Endodermal cell (in vitro differentiated cells): ENCODE data around the gene CWC27. TPM values are rescaled to one million over a fixed set of nuclear protein-coding genes. Genes with fewer than 3 reads are reported as not detected.
A peak's percentile ranks its signal among the peaks of the same experiment; 100 is the strongest.

Experiments used
- DNase-seq: peaks from one replicate; pipeline ENCODE4 v3.0.0-alpha.2; 2017
- H3K27ac ChIP-seq: 2 replicates; pipeline ENCODE4 v1.5.1; 2013; ENCODE audit warnings: mild to moderate bottlenecking, low read depth, low read length, moderate library complexity
- H3K27me3 ChIP-seq: 2 replicates; pipeline ENCODE4 v1.6.1; 2013; ENCODE audit warnings: mild to moderate bottlenecking, low read length, moderate library complexity; ENCODE audit not compliant: insufficient read depth, control insufficient read depth, poor library complexity, severe bottlenecking
- H3K36me3 ChIP-seq: 2 replicates; pipeline ENCODE4 v1.7.0; 2013; ENCODE audit warnings: mild to moderate bottlenecking, low read length, moderate library complexity; ENCODE audit not compliant: control insufficient read depth, insufficient read depth
- H3K4me1 ChIP-seq: one replicate; pipeline ENCODE4 v1.7.0; 2013; ENCODE audit warnings: low read length; ENCODE audit not compliant: control insufficient read depth, insufficient read depth
- H3K4me3 ChIP-seq: 2 replicates; pipeline ENCODE4 v1.5.1; 2013; ENCODE audit warnings: mild to moderate bottlenecking, low read length, moderate library complexity
- H3K9ac ChIP-seq: 2 replicates; pipeline ENCODE4 v1.6.1; 2013; ENCODE audit warnings: mild to moderate bottlenecking, low read length, moderate library complexity; ENCODE audit not compliant: poor library complexity, severe bottlenecking; ENCODE audit errors: extremely low read depth
- H3K9me3 ChIP-seq: 2 replicates; pipeline ENCODE4 v1.6.1; 2013; ENCODE audit warnings: mild to moderate bottlenecking, low read length, moderate library complexity; ENCODE audit not compliant: control insufficient read depth
- H3K27ac Mint-ChIP-seq: 2 replicates; pipeline ENCODE4 v1.8.0; 2020; ENCODE audit warnings: mixed read lengths
- H3K27me3 Mint-ChIP-seq: 2 replicates; pipeline ENCODE4 v1.8.0; 2021; ENCODE audit warnings: mild to moderate bottlenecking, mixed read lengths; ENCODE audit not compliant: insufficient read depth
- H3K36me3 Mint-ChIP-seq: 2 replicates; pipeline ENCODE4 v1.8.0; 2020; ENCODE audit warnings: low read depth, mixed read lengths
- H3K4me1 Mint-ChIP-seq: 2 replicates; pipeline ENCODE4 v1.8.0; 2020; ENCODE audit warnings: mixed read lengths
- H3K4me3 Mint-ChIP-seq: 2 replicates; pipeline ENCODE4 v1.8.0; 2020; ENCODE audit warnings: mild to moderate bottlenecking, moderate library complexity, mixed read lengths
- H3K9me3 Mint-ChIP-seq: 2 replicates; pipeline ENCODE4 v1.8.0; 2020; ENCODE audit warnings: mild to moderate bottlenecking, mixed read lengths
- CTCF ChIP-seq: fragments of 200-600 bp; sonication (generic); conservative IDR thresholded peaks from 2 replicates; pipeline ENCODE4 v1.5.0; 2021; ENCODE audit warnings: antibody characterized with exemption, mild to moderate bottlenecking
- WGBS, 2 experiments: methylation state at CpG; one replicate each; pipeline versions ENCODE4 v1.1.5 to v1.1.7; 2013; ENCODE audit warnings: missing lambda C conversion rate in 2 of 2, mixed read lengths in 1 of 2; ENCODE audit not compliant: insufficient coverage in 1 of 2, insufficient read length in 1 of 2; 5-methylcytosine and 5-hydroxymethylcytosine counted together
- total RNA-seq, 2 donors: library from RNA; stranded (reverse); fragmentation: NEBNext Ultra II Directional in 1 of 2; extraction: Animal tissue kit (Norgen Biotek cat#: 25700) in 1 of 2; gene quantifications; 2 replicates in 1 of 2; 3 replicates in 1 of 2; pipeline ENCODE4 v1.2.1, GENCODE V29; 2021

Gene CWC27
- total RNA-seq, 2 donors from 2014 or later: 69.1 to 74.8 TPM

GRCh38 chr5:64864171-64864570, 95.4 kb downstream of the CWC27 start:
- Histone ChIP-seq H3K4me1 (no peaks in the 10 kb centered on the region), H3K4me3 (no peak overlapping the region), H3K9me3 (no peaks in the 10 kb centered on the region), H3K9ac (no peak overlapping the region), H3K36me3 (peaks cover 18% of the 10 kb centered on the region), H3K27me3 (no peaks in the 10 kb centered on the region), H3K27ac (no peak overlapping the region)
- 100% methylated on average over 1 of the region's 2 CpGs; no CpG with 5 or more reads in 1 of the 2 experiments for WGBS, 2 experiments
- H3K27ac Mint-ChIP-seq: no peak overlapping the region
- no peaks in the 10 kb centered on the region for H3K36me3 Mint-ChIP-seq
- no peak for TF ChIP-seq CTCF
- peaks cover 4% of the 10 kb centered on the region for H3K4me1 Mint-ChIP-seq
- DNase-seq: no peak
- H3K9me3 Mint-ChIP-seq: no peaks in the 10 kb centered on the region
- no peaks in the 10 kb centered on the region for H3K27me3 Mint-ChIP-seq
- no peak overlapping the region for H3K4me3 Mint-ChIP-seq

- TF ChIP-seq CTCF: no peak
- 87% methylated on average over 3 of the region's 3 CpGs; no CpG with 5 or more reads in 1 of the 2 experiments for WGBS, 2 experiments
- H3K36me3 Mint-ChIP-seq: no peaks in the 10 kb centered on the region
Observed at GRCh38 chr5:64865662-64866061, 96.9 kb downstream of the CWC27 start.

GRCh38 chr5:64869419-64869818, 100.7 kb downstream of the CWC27 start:
- peak overlapping the region; percentile 42 for H3K27ac Mint-ChIP-seq

More at GRCh38 chr5:64865662-64866061, 96.9 kb downstream of the CWC27 start:
- no peaks in the 10 kb centered on the region for H3K27me3 Mint-ChIP-seq
- Histone ChIP-seq H3K36me3 (peaks cover 18% of the 10 kb centered on the region), H3K27me3 (no peaks in the 10 kb centered on the region), H3K27ac (no peak overlapping the region), H3K4me1 (no peaks in the 10 kb centered on the region), H3K9me3 (no peaks in the 10 kb centered on the region), H3K4me3 (no peak overlapping the region), H3K9ac (no peak overlapping the region)
- no peak overlapping the region for H3K4me3 Mint-ChIP-seq
- H3K4me1 Mint-ChIP-seq: peaks cover 8% of the 10 kb centered on the region
- DNase-seq: no peak
- H3K27ac Mint-ChIP-seq: no peak overlapping the region
- H3K9me3 Mint-ChIP-seq: no peaks in the 10 kb centered on the region

More at GRCh38 chr5:64869419-64869818, 100.7 kb downstream of the CWC27 start:
- Histone ChIP-seq H3K9ac (no peak overlapping the region), H3K36me3 (peaks cover 13% of the 10 kb centered on the region), H3K4me1 (no peaks in the 10 kb centered on the region), H3K4me3 (no peak overlapping the region), H3K9me3 (no peaks in the 10 kb centered on the region), H3K27me3 (no peaks in the 10 kb centered on the region), H3K27ac (peak overlapping the region; percentile 14)
- TF ChIP-seq CTCF: no peak
- no peaks in the 10 kb centered on the region for H3K9me3 Mint-ChIP-seq
- DNase-seq: no peak
- peaks cover 8% of the 10 kb centered on the region for H3K4me1 Mint-ChIP-seq
- H3K4me3 Mint-ChIP-seq: no peak overlapping the region
- no peaks in the 10 kb centered on the region for H3K27me3 Mint-ChIP-seq
- 57 to 76% methylated on average over 1 of the region's 1 CpG for WGBS, 2 experiments
- H3K36me3 Mint-ChIP-seq: no peaks in the 10 kb centered on the region
